ENCODE data around the gene GDF3.

GDF3 gene

GRCh38 chr12:7709969-7710675, 14.5 kb upstream of the GDF3 start:
- no peak overlapping the region for H3K4me3 ChIP-seq (ENCODE audit: low read length, poor library complexity, severe bottlenecking)
- no peaks in the 10 kb centered on the region for H3F3A ChIP-seq (ENCODE audit: low read depth)
- H3K27me3 ChIP-seq (ENCODE audit: insufficient read depth, low read length, poor library complexity, severe bottlenecking), result no peaks in the 10 kb centered on the region
- TF ChIP-seq EZH2phosphoT487 (IDR thresholded peaks at IDR 0.05; ENCODE audit: borderline replicate concordance), result no peak
- no peak for TF ChIP-seq CTCF (conservative IDR thresholded peaks at IDR 0.05; ENCODE audit: low read length)
- H3K4me1 ChIP-seq (ENCODE audit: insufficient read depth, low read length, poor library complexity, severe bottlenecking), result no peaks in the 10 kb centered on the region
- H3K4me2 ChIP-seq (ENCODE audit: low read depth, low read length, poor library complexity, severe bottlenecking), result no peak overlapping the region
- H4K20me1 ChIP-seq (ENCODE audit: insufficient read depth, low read length, poor library complexity, severe bottlenecking), result no peaks in the 10 kb centered on the region
- H3K79me2 ChIP-seq (ENCODE audit: insufficient read depth, low read length), result no peaks in the 10 kb centered on the region
- no peak overlapping the region for H3K9ac ChIP-seq (ENCODE audit: low read depth, low read length, poor library complexity, severe bottlenecking)
- H3K9me2 ChIP-seq (replicated peaks; ENCODE audit: low read depth, low read length), result no peaks in the 10 kb centered on the region
- H2AFZ ChIP-seq (ENCODE audit: low read length), result no peak overlapping the region
- no peaks in the 10 kb centered on the region for H3K36me3 ChIP-seq (ENCODE audit: insufficient read depth, low read length)
- H3K9me3 ChIP-seq (ENCODE audit: insufficient read depth, low read depth, low read length), result no peaks in the 10 kb centered on the region

- Histone ChIP-seq H3F3A (ENCODE audit: low read depth) (no peaks in the 10 kb centered on the region), H3K27me3 (ENCODE audit: insufficient read depth, low read length, poor library complexity, severe bottlenecking) (no peaks in the 10 kb centered on the region), H2AFZ (ENCODE audit: low read length) (no peak overlapping the region), H3K4me3 (ENCODE audit: low read length, poor library complexity, severe bottlenecking) (no peak overlapping the region), H4K20me1 (ENCODE audit: insufficient read depth, low read length, poor library complexity, severe bottlenecking) (no peaks in the 10 kb centered on the region), H3K9me2 (replicated peaks; ENCODE audit: low read depth, low read length) (no peaks in the 10 kb centered on the region), H3K4me1 (ENCODE audit: insufficient read depth, low read length, poor library complexity, severe bottlenecking) (no peaks in the 10 kb centered on the region), H3K9me3 (ENCODE audit: insufficient read depth, low read depth, low read length) (no peaks in the 10 kb centered on the region), H3K4me2 (ENCODE audit: low read depth, low read length, poor library complexity, severe bottlenecking) (no peak overlapping the region), H3K36me3 (ENCODE audit: insufficient read depth, low read length) (no peaks in the 10 kb centered on the region), H3K9ac (ENCODE audit: low read depth, low read length, poor library complexity, severe bottlenecking) (no peak overlapping the region), H3K79me2 (ENCODE audit: insufficient read depth, low read length) (no peaks in the 10 kb centered on the region)
- TF ChIP-seq CTCF (conservative IDR thresholded peaks at IDR 0.05; ENCODE audit: low read length) (no peak), EZH2phosphoT487 (IDR thresholded peaks at IDR 0.05; ENCODE audit: borderline replicate concordance) (no peak)
Observed at GRCh38 chr12:7705846-7706245, 10.3 kb upstream of the GDF3 start.

- no peaks in the 10 kb centered on the region for H3K79me2 ChIP-seq (ENCODE audit: insufficient read depth, low read length)
- H3K9me3 ChIP-seq (ENCODE audit: insufficient read depth, low read depth, low read length), result no peaks in the 10 kb centered on the region
- no peaks in the 10 kb centered on the region for H3K36me3 ChIP-seq (ENCODE audit: insufficient read depth, low read length)
- no peak overlapping the region for H3K9ac ChIP-seq (ENCODE audit: low read depth, low read length, poor library complexity, severe bottlenecking)
- H3K4me1 ChIP-seq (ENCODE audit: insufficient read depth, low read length, poor library complexity, severe bottlenecking), result peaks cover 3% of the 10 kb centered on the region
- H3K9me2 ChIP-seq (replicated peaks; ENCODE audit: low read depth, low read length), result no peaks in the 10 kb centered on the region
- no peak overlapping the region for H3K4me3 ChIP-seq (ENCODE audit: low read length, poor library complexity, severe bottlenecking)
- no peak overlapping the region for H3K4me2 ChIP-seq (ENCODE audit: low read depth, low read length, poor library complexity, severe bottlenecking)
- no peaks in the 10 kb centered on the region for H3K27me3 ChIP-seq (ENCODE audit: insufficient read depth, low read length, poor library complexity, severe bottlenecking)
- no peaks in the 10 kb centered on the region for H3F3A ChIP-seq (ENCODE audit: low read depth)
- TF ChIP-seq CTCF (conservative IDR thresholded peaks at IDR 0.05; ENCODE audit: low read length) (no peak), EZH2phosphoT487 (IDR thresholded peaks at IDR 0.05; ENCODE audit: borderline replicate concordance) (no peak)
- H2AFZ ChIP-seq (ENCODE audit: low read length), result no peak overlapping the region
- H4K20me1 ChIP-seq (ENCODE audit: insufficient read depth, low read length, poor library complexity, severe bottlenecking), result no peaks in the 10 kb centered on the region
Observed at GRCh38 chr12:7695237-7695560, 376 bp downstream of the GDF3 start.
